ENCODE results near the gene FBXO28. TPM values are rescaled to one million over a fixed set of nuclear protein-coding genes. Genes with fewer than 3 reads are reported as not detected.

Gene FBXO28
- total RNA-seq, 1 experiment from 2014 or later: 36.6 TPM

DNA sequence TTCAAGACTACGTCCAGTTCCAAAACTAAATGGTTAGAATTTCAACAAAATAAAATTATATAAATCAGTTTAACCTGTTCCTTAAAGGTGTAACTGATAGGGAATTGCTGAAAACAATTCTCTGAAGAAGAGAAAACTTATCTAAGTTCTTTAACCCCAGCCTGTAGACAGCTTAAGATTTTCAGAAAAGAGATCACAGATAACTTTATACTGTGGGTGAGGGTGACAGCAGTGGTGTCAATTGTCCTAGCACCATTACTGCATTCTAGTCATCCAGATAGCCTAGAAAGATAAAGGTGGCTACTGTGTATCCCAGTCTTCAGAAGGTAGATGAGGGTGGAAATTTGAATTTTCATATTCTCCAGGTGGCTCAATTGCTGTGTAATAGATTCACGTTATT lies 49.4 kb downstream of the FBXO28 start:
- peaks cover 21% of the 10 kb centered on the region for H3K36me3 ChIP-seq (ENCODE audit: control insufficient read depth, insufficient read depth, low read length)
- CTCF ChIA-PET: no interaction called here
- ATAC-seq: no peak
- no peak for TF ChIP-seq SIN3A (IDR thresholded peaks at IDR 0.05; ENCODE audit: borderline replicate concordance, insufficient read depth, low read depth, low read length)
- TF ChIP-seq TCF7L2 (IDR thresholded peaks at IDR 0.05; ENCODE audit: low read depth, low read length): no peak
- no peak for TF ChIP-seq REST (IDR thresholded peaks at IDR 0.05; ENCODE audit: insufficient read depth in 1 of 2, low read depth in 2 of 2, low read length in 1 of 2)
- TF ChIP-seq CTCF (IDR thresholded peaks at IDR 0.05): no peak
- TF ChIP-seq POLR2AphosphoS5 (IDR thresholded peaks at IDR 0.05; ENCODE audit: low read depth, low read length): no peak
- no peaks in the 10 kb centered on the region for H3K27me3 ChIP-seq (ENCODE audit: control insufficient read depth, insufficient read depth, low read length)
- no peaks in the 10 kb centered on the region for H3K9me3 ChIP-seq (ENCODE audit: control insufficient read depth, insufficient read depth, low read depth, low read length)
- in situ Hi-C loops (cut with HindIII; ENCODE audit: low pct_unique_long_range_greater_than_20kb, low sequenced_read_pairs) (no loop called here), intact Hi-C loops (cut with micrococcal nuclease; ENCODE audit: unreplicated experiment) (no loop called here)
- POLR2A ChIA-PET: no interaction called here
- DNase-seq (ENCODE audit: low read depth, low spot score): no peak
- H3K27ac ChIP-seq (ENCODE audit: low read length): no peak overlapping the region
- no peak overlapping the region for H3K4me3 ChIP-seq (ENCODE audit: low read depth in 2 of 2, low read length in 2 of 2)
- BruUV-seq (replicated peaks): no TSS peak
- H3K4me1 ChIP-seq (ENCODE audit: control insufficient read depth, insufficient read depth, low read length): no peaks in the 10 kb centered on the region

DNA sequence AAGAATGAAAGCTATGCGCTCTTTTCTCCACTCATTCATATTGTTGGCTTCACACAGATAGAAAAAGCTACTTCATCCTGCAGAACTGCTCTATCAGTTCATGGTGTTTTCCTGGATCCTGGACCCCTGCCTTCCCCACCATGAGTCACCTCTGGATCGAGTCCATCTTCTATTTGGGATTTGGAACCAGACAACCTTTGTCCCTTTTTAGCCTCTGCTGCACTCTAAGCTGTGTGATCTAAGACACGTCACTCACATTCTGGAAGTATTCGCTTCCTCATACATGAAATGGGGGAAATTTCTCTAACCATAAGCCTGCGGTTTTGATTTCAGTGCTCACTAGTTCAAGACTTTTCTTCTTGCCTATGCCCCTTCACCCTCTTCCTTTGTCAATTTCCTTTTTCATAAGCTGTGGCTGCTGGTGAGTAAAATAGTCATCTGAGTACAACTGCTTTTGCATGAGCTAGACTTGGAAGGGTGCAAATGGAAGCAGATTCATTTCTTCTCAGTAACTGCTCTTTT lies 55.0 kb downstream of the FBXO28 start:
- Histone ChIP-seq H3K4me1 (ENCODE audit: control insufficient read depth, insufficient read depth, low read length) (peaks cover 3% of the 10 kb centered on the region; the same call in 1 of the 2 replicates), H3K36me3 (ENCODE audit: control insufficient read depth, insufficient read depth, low read length) (no peaks in the 10 kb centered on the region), H3K9me3 (ENCODE audit: control insufficient read depth, insufficient read depth, low read depth, low read length) (no peaks in the 10 kb centered on the region), H3K27me3 (ENCODE audit: control insufficient read depth, insufficient read depth, low read length) (no peaks in the 10 kb centered on the region), H3K4me3 (ENCODE audit: low read depth in 2 of 2, low read length in 2 of 2) (no peak overlapping the region), H3K27ac (ENCODE audit: low read length) (no peak overlapping the region)
- DNase-seq (ENCODE audit: low read depth, low spot score) (no peak), ATAC-seq (no peak)
- TF ChIP-seq SIN3A (IDR thresholded peaks at IDR 0.05; ENCODE audit: borderline replicate concordance, insufficient read depth, low read depth, low read length): no peak
- TF ChIP-seq POLR2AphosphoS5 (IDR thresholded peaks at IDR 0.05; ENCODE audit: low read depth, low read length): no peak
- no peak for TF ChIP-seq CTCF (IDR thresholded peaks at IDR 0.05)
- TF ChIP-seq REST (IDR thresholded peaks at IDR 0.05; ENCODE audit: insufficient read depth in 1 of 2, low read depth in 2 of 2, low read length in 1 of 2): no peak
- TF ChIP-seq TCF7L2 (IDR thresholded peaks at IDR 0.05; ENCODE audit: low read depth, low read length): no peak
- ChIA-PET POLR2A (interaction anchor here (0.5 kb wide), 1 partner anchor 14 kb away, joined by 8 read pairs; the partner anchor contains the start of gene DEGS1), CTCF (interaction anchor here (1.1 kb wide), 1 partner anchor 137 kb away, joined by 4 read pairs; no protein-coding TSS in a partner anchor)
- no TSS peak for BruUV-seq (replicated peaks)
- in situ Hi-C loops (cut with HindIII; ENCODE audit: low pct_unique_long_range_greater_than_20kb, low sequenced_read_pairs): no loop called here
- intact Hi-C loops (cut with micrococcal nuclease; ENCODE audit: unreplicated experiment): no loop called here

Data from Panc1 (cell line).